Neural crest cell (in vitro differentiated cells): ENCODE data around the gene PRKAG2. TPM values are rescaled to one million over a fixed set of nuclear protein-coding genes. Genes with fewer than 3 reads are reported as not detected.

ENCODE experiments used
- DNase-seq: peaks from one replicate; pipeline ENCODE4 v3.0.0; 2021; ENCODE audit warnings: low read depth, mixed read lengths, low spot score
- H3K27ac Mint-ChIP-seq: one replicate; pipeline ENCODE4 v1.8.0; 2021; ENCODE audit warnings: mild to moderate bottlenecking, mixed read lengths; ENCODE audit not compliant: unreplicated experiment
- H3K27me3 Mint-ChIP-seq: 2 replicates; pipeline ENCODE4 v1.8.0; 2021; ENCODE audit warnings: low read depth, mild to moderate bottlenecking, mixed read lengths
- H3K36me3 Mint-ChIP-seq: 2 replicates; pipeline ENCODE4 v1.8.0; 2021; ENCODE audit warnings: low read depth, mild to moderate bottlenecking, mixed read lengths
- H3K4me1 Mint-ChIP-seq: 2 replicates; pipeline ENCODE4 v1.8.0; 2021; ENCODE audit warnings: mixed read lengths
- H3K4me3 Mint-ChIP-seq: one replicate; pipeline ENCODE4 v1.8.0; 2021; ENCODE audit warnings: mild to moderate bottlenecking, mixed read lengths
- H3K9me3 Mint-ChIP-seq: 2 replicates; pipeline ENCODE4 v1.8.0; 2021; ENCODE audit warnings: mixed read lengths
- CTCF ChIP-seq: fragments of 200-600 bp; sonication (generic); conservative IDR thresholded peaks from 2 replicates; pipeline ENCODE4 v1.5.0; 2021; ENCODE audit warnings: antibody characterized with exemption, mild to moderate bottlenecking
- total RNA-seq: library from RNA; stranded (reverse); gene quantifications from 2 replicates; pipeline ENCODE4 v1.2.1, GENCODE V29; 2021

PRKAG2 gene
- total RNA-seq, 1 donor from 2014 or later, result 12.5 TPM

GRCh38 chr7:151550656-151551286, 326.1 kb downstream of the PRKAG2 start:
- H3K27ac Mint-ChIP-seq, result no peak overlapping the region
- no peaks in the 10 kb centered on the region for H3K36me3 Mint-ChIP-seq
- TF ChIP-seq CTCF, result no peak
- no peaks in the 10 kb centered on the region for H3K9me3 Mint-ChIP-seq
- H3K4me1 Mint-ChIP-seq, result no peaks in the 10 kb centered on the region
- peaks cover 3% of the 10 kb centered on the region for H3K27me3 Mint-ChIP-seq
- no peak for DNase-seq
- no peak overlapping the region for H3K4me3 Mint-ChIP-seq

GRCh38 chr7:151549644-151550043, 327.3 kb downstream of the PRKAG2 start:
- TF ChIP-seq CTCF, result no peak
- no peak for DNase-seq
- H3K27ac Mint-ChIP-seq, result no peak overlapping the region
- H3K36me3 Mint-ChIP-seq, result no peaks in the 10 kb centered on the region
- H3K9me3 Mint-ChIP-seq, result no peaks in the 10 kb centered on the region
- no peak overlapping the region for H3K4me3 Mint-ChIP-seq
- no peaks in the 10 kb centered on the region for H3K4me1 Mint-ChIP-seq
- H3K27me3 Mint-ChIP-seq, result peaks cover 5% of the 10 kb centered on the region

- Mint-ChIP-seq H3K27ac (no peak overlapping the region), H3K4me1 (no peaks in the 10 kb centered on the region), H3K4me3 (no peak overlapping the region), H3K27me3 (peaks cover 5% of the 10 kb centered on the region), H3K36me3 (no peaks in the 10 kb centered on the region), H3K9me3 (no peaks in the 10 kb centered on the region)
- TF ChIP-seq CTCF, result no peak
- DNase-seq, result no peak
Measured at GRCh38 chr7:151549083-151549482, 327.8 kb downstream of the PRKAG2 start.

- Mint-ChIP-seq H3K4me1 (peaks cover 12% of the 10 kb centered on the region), H3K27me3 (peaks cover 5% of the 10 kb centered on the region), H3K9me3 (no peaks in the 10 kb centered on the region), H3K4me3 (no peak overlapping the region), H3K27ac (no peak overlapping the region), H3K36me3 (no peaks in the 10 kb centered on the region)
- no peak for DNase-seq
- TF ChIP-seq CTCF, result no peak
Measured at GRCh38 chr7:151544183-151544582, 332.7 kb downstream of the PRKAG2 start.

- Mint-ChIP-seq H3K27me3 (peaks cover 5% of the 10 kb centered on the region), H3K4me3 (no peak overlapping the region), H3K9me3 (no peaks in the 10 kb centered on the region), H3K36me3 (no peaks in the 10 kb centered on the region), H3K4me1 (peaks cover 27% of the 10 kb centered on the region), H3K27ac (no peak overlapping the region)
- no peak for TF ChIP-seq CTCF
- no peak for DNase-seq
Measured at GRCh38 chr7:151542606-151543130, 334.2 kb downstream of the PRKAG2 start.
